IPS DF 6.9 (cell line): Measurements from ENCODE around the gene PITPNC1.
"Not testable (repeated sequence)": the region's sequence is repeated elsewhere in the genome, so short reads cannot be mapped to it uniquely, and the experiment has no call there.

Source experiments
- DNase-seq: peaks from one replicate; pipeline ENCODE4 v3.0.0-alpha.2; 2013; ENCODE audit warnings: low read depth, low spot score
- H3K27ac ChIP-seq: one replicate; pipeline ENCODE4 v1.5.1; 2013; ENCODE audit warnings: low read length, control low read depth
- H3K27me3 ChIP-seq: 2 replicates; pipeline ENCODE4 v1.6.1; 2013; ENCODE audit warnings: mild to moderate bottlenecking, low read length; ENCODE audit not compliant: control insufficient read depth, insufficient read depth
- H3K36me3 ChIP-seq: 2 replicates; pipeline ENCODE4 v1.6.1; 2013; ENCODE audit warnings: low read length; ENCODE audit not compliant: control insufficient read depth, insufficient read depth
- H3K4me1 ChIP-seq: 2 replicates; pipeline ENCODE4 v1.6.1; 2013; ENCODE audit warnings: low read length; ENCODE audit not compliant: control insufficient read depth, insufficient read depth
- H3K4me3 ChIP-seq: 2 replicates; pipeline ENCODE4 v1.5.1; 2013; ENCODE audit warnings: mild to moderate bottlenecking, low read length
- H3K9me3 ChIP-seq: 2 replicates; pipeline ENCODE4 v1.6.1; 2013; ENCODE audit warnings: low read length, inconsistent platforms; ENCODE audit not compliant: control insufficient read depth, insufficient read depth
- WGBS: extraction: QIAGEN DNeasy Blood & Tissue Kit; methylation state at CpG from one replicate; pipeline ENCODE4 v1.1.7; 2013; ENCODE audit warnings: mixed read lengths, missing lambda C conversion rate; ENCODE audit not compliant: insufficient read length, insufficient coverage; 5-methylcytosine and 5-hydroxymethylcytosine counted together

Gene PITPNC1

DNA sequence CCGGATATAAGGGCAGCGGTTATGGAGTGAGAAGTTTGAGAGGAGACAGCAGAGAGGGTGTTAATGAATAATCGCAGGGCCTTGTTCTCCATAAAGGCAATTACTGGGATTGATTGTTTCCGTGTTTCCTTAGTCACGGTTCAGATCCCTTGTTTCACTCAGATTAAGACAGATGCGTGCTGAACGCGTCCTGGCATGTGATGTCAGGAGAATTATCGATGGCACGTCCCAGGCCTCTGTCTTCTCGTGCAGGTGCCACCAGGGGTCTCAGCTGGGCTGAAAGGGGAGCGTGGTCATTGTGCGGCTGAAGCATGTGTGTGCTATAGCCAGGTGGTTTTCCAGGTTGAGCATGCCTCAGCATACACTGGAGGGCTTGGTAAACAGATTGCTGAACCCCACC, 198.2 kb downstream of the PITPNC1 start:
- no peak for DNase-seq
- H3K4me3 ChIP-seq: no peak overlapping the region
- no peaks in the 10 kb centered on the region for H3K4me1 ChIP-seq
- no peaks in the 10 kb centered on the region for H3K36me3 ChIP-seq
- no peaks in the 10 kb centered on the region for H3K9me3 ChIP-seq
- no peak overlapping the region for H3K27ac ChIP-seq
- WGBS: no CpG with 5 or more reads among the region's 13 CpGs
- H3K27me3 ChIP-seq: no peaks in the 10 kb centered on the region

DNA sequence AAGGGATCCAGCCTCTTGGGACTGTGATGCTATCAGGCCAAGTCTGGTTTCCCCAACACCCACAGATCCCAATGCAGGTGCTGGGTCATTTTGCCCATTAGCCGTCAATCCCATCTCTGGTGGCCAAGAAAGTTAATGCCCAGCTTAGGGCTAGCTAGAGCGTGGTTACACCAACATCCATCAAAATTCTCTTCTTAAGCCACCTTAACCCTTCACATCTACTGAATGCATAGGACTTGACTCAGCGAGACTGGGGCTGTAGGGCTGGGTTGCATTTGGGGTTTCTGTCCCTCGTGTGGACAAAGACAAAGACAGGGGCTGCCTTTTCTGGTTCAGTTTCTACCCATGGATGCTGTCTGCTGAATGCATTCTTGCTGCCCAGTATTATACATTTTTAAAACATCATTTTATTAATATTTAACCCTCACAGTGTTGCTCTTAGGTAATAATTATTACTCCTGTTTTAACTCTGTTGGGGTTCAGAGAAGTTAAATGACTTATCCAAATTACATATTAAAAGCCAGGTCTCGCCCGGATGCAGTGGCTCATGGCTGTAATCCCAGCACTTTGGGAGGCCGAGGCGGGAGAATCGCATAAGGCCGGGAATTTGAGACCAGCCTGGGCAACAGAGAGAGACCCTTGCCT, 199.5 kb downstream of the PITPNC1 start:
- Histone ChIP-seq H3K36me3 (no peaks in the 10 kb centered on the region), H3K9me3 (no peaks in the 10 kb centered on the region), H3K27me3 (no peaks in the 10 kb centered on the region), H3K27ac (no peak overlapping the region), H3K4me3 (no peak overlapping the region), H3K4me1 (no peaks in the 10 kb centered on the region)
- no peak for DNase-seq
- WGBS: no CpG with 5 or more reads among the region's 10 CpGs

DNA sequence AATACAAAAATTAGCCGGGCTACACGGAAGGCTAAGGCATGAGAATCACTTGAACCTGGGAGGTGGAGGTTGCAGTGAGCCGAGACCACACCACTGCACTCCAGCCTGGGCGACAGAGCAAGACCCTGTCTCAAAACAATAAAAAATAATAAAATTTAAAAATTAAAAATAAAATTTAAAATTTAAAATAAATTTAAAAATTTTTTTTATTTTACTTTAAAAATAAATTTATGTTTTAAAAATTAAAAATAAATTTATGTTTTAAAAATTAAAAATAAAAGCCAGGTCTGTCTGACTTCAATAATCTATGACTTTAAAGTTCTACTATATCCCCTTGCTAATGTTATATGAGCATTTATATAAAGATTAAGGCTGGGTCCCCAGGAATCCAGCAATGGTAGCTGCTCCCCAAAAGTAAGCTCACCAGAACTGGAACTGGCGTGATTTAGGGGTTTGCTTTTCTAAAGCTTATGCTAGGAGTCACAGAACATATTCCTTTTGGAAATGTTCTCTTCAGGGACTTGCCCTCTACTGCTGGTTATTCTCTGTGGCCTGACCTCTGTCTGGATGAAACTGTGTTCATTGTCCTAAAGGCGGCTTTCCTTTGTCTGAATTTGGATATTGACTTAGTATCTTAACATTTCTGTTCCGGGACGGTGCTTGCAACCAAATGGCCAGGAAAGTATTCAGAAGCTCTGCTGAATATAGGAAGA, 200.5 kb downstream of the PITPNC1 start:
- DNase-seq: no peak
- no peaks in the 10 kb centered on the region for H3K9me3 ChIP-seq
- WGBS: no CpG with 5 or more reads among the region's 8 CpGs
- H3K36me3 ChIP-seq: no peaks in the 10 kb centered on the region
- no peaks in the 10 kb centered on the region for H3K27me3 ChIP-seq
- no peak overlapping the region for H3K4me3 ChIP-seq
- no peak overlapping the region for H3K27ac ChIP-seq
- H3K4me1 ChIP-seq: no peaks in the 10 kb centered on the region

DNA sequence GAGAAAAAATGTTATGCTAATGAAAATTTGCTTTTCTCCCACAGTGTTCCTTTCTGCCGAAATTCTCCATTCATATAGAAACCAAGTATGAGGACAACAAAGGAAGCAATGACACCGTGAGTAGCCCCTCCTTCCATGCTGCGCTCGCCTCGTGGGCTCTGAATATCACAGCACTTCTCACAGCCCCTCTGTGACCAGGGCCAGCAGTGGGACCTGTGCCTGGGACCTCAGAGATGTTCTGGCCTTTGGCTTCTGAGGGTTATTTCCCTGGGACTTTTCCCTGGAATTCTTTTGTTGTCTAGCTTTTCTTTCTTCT, 201.0 kb downstream of the PITPNC1 start:
- H3K36me3 ChIP-seq: no peaks in the 10 kb centered on the region
- DNase-seq: no peak
- no peak overlapping the region for H3K4me3 ChIP-seq
- no CpG with 5 or more reads among the region's 5 CpGs for WGBS
- no peaks in the 10 kb centered on the region for H3K9me3 ChIP-seq
- H3K4me1 ChIP-seq: no peaks in the 10 kb centered on the region
- no peaks in the 10 kb centered on the region for H3K27me3 ChIP-seq
- no peak overlapping the region for H3K27ac ChIP-seq

DNA sequence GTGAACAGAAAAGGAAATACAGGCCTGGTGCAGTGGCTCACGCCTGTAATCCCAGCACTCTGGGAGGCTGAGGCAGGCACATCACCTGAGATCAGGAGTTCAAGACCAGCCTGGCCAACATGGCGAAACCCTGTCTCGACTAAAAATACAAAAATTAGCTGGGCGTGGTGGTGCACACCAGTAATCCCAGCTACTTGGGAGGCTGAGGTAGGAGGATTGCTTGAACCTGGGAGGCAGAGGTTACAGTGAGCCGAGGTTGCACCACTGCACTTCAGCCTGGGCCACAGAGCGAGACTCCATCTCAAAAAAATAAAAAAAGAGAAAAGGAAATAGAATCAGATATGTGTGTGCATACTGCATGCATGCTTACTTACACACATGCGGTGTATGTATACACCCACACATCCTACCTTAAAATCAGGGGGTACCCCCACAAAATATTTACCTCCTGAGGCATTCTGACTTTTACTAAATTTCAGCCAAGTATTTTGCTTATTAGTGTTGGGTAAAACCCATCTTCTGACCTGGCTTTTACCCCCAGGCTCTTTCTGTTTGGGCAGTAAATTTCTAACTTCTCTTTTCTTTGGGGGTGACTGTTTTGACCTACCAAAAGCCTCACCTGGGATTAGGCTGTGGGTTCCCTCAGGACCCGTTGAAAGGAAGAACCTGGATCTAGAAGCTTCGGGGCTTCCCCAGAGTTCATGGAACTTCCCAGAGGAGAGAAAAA, 201.8 kb downstream of the PITPNC1 start:
- H3K4me1 ChIP-seq, H3K27me3 ChIP-seq, H3K9me3 ChIP-seq, DNase-seq, H3K4me3 ChIP-seq, H3K36me3 ChIP-seq, H3K27ac ChIP-seq: not testable (repeated sequence)
- no CpG with 5 or more reads among the region's 9 CpGs for WGBS

DNA sequence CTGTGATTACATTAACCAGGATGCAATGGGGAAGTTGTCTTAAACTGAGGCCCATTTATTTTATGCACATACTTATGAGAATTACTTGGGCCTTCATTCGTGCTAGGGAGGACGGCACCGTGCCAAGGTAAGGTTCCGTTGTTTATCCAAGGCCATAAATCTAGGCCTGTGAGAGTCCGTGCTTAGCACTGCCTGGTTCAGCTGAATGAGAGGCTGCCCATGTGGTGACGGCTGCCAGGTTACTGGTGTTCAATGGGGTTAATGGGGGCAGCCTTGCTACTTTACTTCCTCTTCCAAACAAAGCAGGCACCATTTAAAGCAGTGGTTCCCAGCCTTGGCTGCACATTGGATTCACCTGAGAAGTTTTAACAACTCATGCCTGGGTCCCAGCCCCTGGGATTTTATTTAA, 205.6 kb downstream of the PITPNC1 start:
- Histone ChIP-seq H3K9me3 (no peaks in the 10 kb centered on the region), H3K27me3 (no peaks in the 10 kb centered on the region), H3K27ac (no peak overlapping the region), H3K36me3 (no peaks in the 10 kb centered on the region), H3K4me1 (no peaks in the 10 kb centered on the region), H3K4me3 (no peak overlapping the region)
- DNase-seq: no peak
- no CpG with 5 or more reads among the region's 6 CpGs for WGBS

DNA sequence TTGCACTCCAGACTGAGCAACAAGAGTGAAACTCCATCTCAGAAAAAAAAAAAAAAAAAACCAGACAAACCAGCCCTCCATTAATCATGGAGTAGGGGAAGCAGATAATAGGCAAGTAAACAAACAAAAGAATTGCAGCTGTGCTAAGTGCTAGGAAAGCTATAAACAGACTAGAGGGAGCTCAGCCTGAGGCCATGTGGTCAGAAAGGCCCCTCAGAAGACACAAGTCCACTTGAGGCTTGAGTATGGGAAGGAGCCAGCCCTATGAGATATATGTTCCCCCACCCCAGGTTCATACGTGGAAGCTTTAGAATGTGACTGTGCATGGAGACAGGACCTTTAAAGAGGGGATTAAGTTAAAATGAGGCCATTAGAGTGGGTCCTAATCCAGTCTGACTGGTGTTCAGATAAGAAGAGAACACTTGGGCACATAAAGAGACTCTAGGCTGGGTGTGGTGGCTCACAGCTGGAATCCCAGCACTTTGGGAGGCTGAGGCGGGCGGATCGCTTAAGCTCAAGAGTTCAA, 208.1 kb downstream of the PITPNC1 start:
- no CpG with 5 or more reads among the region's 4 CpGs for WGBS

DNA sequence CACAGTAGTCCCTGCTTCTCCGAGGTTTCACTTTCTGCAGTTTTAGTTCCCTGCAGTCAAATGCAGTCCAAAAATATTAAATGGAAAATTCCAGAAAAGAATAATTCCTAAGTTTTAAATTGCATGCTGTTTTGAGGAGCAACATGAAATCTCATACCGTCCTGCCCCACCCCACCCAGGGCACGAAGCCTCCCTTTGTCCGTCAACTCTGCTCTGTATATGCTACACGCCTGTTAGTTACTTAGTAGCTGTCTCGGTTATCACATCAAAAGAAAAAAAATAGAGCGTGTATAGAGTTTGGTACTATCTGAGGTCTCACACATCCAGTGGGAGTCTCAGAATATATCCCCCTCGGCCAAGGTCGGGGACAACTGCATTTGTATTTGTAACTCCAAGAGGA, 211.2 kb downstream of the PITPNC1 start:
- no peak overlapping the region for H3K4me3 ChIP-seq
- no peaks in the 10 kb centered on the region for H3K27me3 ChIP-seq
- H3K36me3 ChIP-seq: no peaks in the 10 kb centered on the region
- no CpG with 5 or more reads among the region's 9 CpGs for WGBS
- no peak for DNase-seq
- H3K27ac ChIP-seq: no peak overlapping the region
- no peaks in the 10 kb centered on the region for H3K9me3 ChIP-seq
- no peaks in the 10 kb centered on the region for H3K4me1 ChIP-seq

More for the DNA sequence above, 208.1 kb downstream of the PITPNC1 start:
- Histone ChIP-seq H3K27me3 (no peaks in the 10 kb centered on the region), H3K9me3 (no peaks in the 10 kb centered on the region), H3K4me1 (no peaks in the 10 kb centered on the region), H3K27ac (no peak overlapping the region), H3K36me3 (no peaks in the 10 kb centered on the region), H3K4me3 (no peak overlapping the region)
- no peak for DNase-seq

DNA sequence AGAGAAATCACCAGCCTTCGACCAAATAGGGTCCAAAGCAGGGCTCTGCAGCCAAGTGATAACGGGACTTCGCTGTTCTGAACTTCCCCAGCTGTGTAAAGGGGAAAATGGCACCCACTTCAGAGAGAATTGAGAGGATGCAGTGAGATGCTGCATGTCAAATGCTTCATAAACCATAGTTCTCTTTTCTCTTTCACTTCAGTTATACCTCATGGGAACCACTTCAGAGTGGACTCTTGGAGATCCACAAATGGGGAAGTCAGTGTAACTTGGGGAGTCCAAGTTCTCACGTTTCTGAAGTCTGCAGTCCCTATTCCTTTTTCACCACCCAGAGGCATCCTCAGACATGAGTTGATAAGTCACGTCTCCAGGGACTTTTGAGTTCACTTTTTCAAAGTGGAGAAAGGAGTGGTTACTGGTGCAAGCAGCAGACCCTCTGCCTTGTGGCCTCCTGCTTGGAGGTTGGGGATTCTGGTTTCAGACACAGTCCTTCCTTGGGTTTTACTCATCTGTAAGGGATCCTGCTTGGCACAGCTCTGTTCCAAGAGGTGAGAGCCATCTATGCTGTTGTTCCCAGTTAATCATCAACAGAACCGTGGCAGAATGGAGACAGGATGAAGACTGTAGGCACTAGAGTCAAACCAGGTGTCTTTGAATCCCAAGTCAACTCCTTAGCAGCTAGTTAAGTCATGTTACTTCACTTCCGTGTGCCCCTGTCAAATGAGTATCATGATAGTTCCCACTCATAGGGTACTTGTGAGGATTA, 217.2 kb downstream of the PITPNC1 start:
- no peak overlapping the region for H3K27ac ChIP-seq
- H3K27me3 ChIP-seq: no peaks in the 10 kb centered on the region
- WGBS: no CpG with 5 or more reads among the region's 7 CpGs
- no peak for DNase-seq
- H3K4me3 ChIP-seq: no peak overlapping the region
- no peaks in the 10 kb centered on the region for H3K9me3 ChIP-seq
- no peaks in the 10 kb centered on the region for H3K36me3 ChIP-seq
- H3K4me1 ChIP-seq: no peaks in the 10 kb centered on the region

DNA sequence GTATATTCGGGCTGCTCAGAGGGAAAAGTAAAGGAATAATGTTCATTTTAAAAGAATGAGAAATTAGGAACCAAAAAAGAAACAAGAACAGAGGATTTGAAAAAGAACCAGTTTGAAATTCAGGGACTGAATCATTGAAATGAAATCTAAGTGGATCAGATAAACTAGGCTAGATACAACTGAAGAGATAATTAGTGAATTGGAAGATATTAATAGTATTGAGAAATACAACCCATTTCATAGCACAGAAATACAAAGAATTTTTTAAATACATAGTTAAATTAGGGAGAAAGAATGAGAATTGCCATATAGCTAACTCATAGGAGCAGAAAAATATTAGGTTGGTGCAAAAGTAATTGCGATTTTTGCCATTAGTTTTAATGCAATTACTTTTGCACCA, 223.3 kb downstream of the PITPNC1 start:
- Histone ChIP-seq H3K27ac (no peak overlapping the region), H3K4me1 (peaks cover 1% of the 10 kb centered on the region; the same call in 1 of the 2 replicates), H3K36me3 (0 out of 2 replicates have a peak, but pooled peaks cover 2% of the 10 kb centered on the region), H3K27me3 (no peaks in the 10 kb centered on the region), H3K9me3 (no peaks in the 10 kb centered on the region), H3K4me3 (no peak overlapping the region)
- no CpG with 5 or more reads among the region's 2 CpGs for WGBS
- DNase-seq: no peak
